ENCODE measurements around the gene SLC51A.
"Not testable (repeated sequence)": the region's sequence is repeated elsewhere in the genome, so short reads cannot be mapped to it uniquely, and the experiment has no call there.

SLC51A gene

DNA sequence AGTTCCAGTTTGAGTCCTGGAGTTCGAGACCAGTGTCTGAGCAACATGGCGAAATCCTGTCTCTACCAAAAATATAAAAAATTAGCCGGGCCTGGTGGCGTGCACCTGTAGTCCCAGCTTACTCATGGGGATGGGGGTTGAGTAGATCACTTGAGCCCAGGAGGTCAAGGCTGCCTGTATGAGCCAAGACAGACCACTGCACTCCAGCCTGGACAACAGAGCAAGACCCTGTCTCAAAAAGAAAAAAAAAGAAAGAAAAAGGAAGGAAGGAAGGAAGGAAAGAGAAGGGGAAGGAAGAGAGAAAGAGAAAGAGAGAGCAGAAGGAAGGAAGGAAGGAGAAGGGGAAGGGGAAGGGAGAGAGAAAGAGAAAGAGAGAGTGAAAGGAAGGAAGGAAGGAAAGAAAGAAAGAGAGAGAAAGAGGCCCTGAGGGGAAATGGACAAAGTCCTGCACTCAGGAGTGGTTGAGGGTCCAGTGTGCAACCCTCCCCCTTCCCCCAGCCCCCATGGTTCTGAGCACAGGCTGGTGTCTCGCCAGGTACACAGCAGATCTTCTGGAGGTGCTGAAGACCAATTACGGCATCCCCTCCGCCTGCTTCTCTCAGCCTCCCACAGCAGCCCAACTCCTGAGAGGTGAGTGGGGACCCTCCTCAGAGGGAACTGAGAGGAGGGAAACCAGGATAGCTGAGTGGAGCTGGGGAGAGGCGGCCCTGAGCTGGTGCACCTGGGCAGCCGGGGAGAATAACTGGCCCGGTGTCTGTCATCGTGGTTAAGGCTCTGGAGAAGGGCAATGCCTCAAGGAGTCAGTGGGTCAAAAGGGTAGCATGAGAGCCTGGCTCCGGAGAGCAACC, 1.2 kb downstream of the SLC51A start:
- DNase-seq: no peak

DNA sequence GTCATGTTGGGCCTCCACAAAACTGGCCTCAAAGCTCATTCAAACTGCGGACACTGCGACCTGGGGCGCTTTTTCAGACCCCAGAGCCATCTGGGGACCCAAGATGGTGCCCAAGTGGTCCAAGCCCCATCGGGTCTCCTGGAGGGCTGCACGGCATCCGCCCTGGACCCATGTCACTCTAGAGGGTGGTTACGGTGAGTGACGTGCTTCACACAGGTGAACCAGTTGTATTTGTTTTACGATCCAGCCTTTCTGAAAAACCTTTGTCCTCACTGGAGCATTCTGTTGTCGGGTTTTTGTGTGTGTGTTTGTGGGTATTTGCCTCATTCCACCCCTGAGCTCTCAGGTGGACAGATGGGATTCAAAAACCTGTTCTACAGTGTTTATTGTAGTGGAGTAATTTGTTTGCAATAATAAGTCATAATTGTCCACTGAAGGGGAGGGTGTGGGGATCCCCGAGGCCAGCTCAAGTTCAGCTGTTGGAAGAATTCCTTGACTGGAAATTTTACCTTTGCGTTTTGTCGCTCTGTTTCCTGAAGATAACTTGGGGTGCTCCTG, 1.9 kb downstream of the SLC51A start:
- DNase-seq: no peak

DNA sequence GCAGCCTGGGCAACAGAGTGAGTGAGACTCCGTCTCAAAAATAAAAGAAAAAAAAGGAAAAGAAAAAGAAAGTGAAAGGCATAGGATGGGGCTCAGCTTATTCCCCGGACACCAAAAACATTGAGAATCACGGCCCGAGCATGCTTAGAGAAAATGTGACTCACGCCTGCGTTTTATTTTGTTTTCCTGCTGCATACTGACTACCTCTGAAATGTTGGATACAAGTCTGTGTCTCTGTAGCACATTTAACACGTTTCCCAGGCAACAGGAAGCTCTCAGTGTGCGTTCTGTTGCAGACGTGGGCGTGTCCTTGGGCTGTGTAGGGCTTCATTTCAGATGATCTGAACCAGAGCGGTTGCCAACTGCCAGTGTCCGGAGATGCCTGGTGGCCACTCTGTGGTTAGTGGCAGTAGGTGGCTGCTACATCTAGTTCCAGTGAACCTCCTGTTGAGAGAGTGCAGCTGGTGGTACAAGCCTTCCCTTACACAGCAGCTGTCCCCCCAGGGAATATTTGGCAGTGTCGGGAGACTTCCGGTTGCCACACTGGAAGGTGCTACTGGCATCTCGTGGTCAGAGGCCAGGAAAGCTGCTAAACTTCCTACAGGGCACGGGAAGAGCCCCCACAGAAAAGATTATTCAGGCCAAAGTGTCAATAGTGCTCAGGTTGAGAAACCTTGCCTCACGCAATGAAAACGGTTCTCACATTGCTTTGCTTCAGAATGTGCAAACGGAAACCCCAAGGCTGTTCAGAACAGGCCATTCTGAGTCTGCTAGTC, 3.0 kb downstream of the SLC51A start:
- DNase-seq: peak; percentile 9

DNA sequence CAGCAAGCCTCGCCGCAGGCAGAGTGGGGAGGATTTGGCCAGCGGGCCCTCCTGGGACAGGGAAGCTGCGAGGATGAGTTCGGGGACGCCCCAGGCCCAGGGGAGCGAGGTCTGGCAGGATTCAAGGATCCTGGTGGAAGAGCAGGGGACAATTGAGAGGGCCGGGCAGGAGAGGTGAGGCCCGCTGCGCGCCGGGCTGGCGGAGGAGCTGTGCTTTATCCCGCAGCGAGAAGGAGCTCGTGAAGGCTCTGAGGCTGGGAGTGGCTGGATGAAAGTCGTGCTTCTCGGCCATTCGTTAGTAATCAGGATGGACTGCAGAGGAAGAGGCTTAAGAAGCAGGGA, 3.6 kb downstream of the SLC51A start:
- no peak for DNase-seq

DNA sequence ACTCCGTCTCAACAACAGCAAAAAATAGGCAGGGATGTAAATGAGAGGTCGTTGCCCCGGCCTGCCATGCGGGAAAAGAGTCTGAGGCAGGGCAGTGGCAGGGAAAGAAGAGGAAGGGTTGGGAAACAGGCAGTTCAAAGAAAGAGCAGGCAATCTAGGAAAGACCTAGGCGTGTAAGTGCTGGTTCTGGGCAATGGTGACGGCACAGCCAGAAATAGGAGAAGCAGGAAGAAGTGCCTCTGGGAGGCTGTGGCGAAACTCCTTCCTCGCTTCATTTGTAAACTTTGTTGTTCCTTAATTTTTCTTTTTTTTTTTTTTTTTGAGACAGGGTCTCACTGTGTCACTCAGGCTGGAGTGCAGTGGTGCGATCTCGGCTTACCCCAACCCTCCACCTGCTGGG, 4.3 kb downstream of the SLC51A start:
- DNase-seq: no peak

DNA sequence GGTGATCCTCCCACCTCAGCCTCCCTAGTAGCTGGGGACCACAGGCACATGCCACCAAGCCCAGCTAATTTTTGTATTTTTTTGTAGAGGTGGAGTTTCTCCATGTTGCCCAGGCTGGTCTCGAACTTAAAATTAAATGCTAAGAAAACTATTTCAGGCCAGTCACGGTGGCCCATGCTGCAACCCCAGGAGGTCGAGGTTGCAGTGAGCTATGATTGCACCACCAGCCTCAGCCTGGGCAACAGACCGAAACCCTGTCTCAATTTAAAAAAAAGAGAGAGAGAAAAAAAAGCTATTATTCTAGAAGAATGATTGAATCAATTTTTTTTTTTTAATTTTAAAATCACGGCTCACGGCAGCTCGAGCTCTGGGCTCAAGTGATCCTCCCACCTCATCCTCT, 4.7 kb downstream of the SLC51A start:
- DNase-seq: no peak

DNA sequence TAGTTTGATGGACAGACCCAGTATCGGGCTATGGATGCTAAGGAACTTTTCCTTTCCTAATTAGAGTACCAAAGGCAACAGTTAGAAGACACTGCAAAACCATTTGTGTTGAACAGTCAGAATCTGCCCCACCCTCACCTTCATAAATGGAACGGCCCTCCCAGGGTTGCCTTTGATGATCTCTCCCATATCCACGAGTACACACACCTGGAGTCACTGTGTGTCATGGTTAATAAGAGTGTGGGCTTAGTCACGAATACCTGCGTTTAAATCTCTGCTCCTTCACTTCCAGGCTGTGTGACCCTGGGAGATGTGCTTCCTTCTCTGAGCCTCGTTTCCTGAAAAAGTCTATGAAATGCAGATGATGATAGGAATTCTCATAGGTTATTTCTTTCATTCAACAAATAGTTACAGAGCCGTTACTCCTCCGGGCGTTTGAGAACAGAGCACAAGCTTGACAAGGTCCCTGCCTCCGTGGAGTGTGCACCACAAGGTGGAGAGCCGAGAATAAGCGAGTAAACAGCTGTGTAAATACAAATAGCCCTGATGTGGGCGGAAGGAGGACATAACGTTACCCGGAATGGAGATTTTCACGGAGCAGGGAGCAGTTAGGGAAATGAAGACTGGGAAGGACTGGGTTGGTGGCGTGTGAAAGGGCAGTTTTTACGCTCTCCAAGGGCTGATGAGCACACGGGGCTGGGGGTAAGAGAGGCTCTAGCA, 6.7 kb downstream of the SLC51A start:
- DNase-seq: no peak

DNA sequence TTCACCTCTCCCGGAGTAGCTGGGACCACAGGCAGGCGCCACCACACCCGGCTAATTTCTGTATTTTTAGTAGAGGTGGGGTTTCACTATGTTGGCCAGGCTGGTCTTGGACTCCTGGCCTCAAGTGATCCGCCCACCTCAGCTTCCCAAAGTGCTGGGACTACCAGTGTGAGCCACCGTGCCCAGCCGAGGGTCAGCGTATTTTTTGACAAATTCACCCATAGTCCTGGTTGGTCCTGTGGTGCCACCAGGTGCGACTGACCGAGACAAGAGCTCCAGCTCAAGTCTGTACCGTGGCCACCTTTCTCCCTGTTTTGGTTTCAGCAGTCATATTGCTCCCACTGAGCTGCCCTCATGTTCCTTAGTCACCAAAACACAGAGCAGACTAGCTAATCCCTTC, 8.8 kb downstream of the SLC51A start:
- DNase-seq: no peak

DNA sequence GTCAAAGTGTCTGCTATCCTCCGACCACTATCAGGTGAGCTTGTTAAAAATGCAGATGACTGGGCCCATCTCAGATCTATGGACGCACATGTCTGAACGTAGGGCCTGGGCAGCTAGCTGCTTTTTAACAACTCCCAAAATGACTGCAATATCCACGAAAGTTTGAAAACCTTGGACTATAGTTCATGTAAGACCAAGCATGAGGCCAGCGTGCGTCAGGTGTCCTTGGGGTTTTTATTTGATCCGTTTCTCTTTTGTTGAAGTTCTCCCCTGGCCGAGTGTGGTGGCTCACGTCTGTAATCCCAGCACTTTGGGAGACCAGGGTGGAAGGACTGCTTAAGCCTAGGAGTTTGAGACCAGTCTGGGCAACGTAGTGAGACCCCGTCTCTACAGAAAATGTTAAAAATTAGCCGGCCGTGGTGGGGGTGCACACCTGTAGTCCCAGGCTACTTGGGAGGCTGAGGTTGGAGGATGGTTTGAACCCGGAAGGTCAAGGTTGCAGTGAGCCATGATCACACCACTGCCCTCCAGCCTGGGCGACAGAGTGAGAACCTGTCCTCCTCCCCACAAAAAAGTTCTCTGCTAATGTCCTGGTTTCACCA, 9.5 kb downstream of the SLC51A start:
- no peak for DNase-seq

DNA sequence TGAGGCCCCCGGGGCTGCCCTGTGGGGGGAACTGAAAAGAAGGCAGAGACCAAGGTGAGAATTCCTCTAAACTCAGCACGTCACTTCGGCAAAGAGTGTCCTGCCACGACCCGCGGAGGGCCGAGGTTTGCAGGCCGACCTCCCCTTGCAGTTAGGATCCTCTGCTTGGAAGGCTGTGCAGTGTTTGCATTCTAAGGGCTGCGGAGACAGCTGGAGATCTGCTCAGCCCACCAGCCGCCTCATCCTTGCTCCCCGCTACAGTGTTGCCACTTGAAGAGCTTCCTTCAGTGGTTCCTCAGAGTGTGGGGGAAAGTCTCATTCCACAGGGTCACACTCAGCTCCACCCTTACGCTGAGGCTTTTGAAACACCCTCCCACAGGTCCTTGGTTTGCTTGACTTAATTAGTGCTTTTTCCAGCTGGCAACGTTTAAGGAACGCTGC, 10.8 kb downstream of the SLC51A start:
- no peak for DNase-seq

DNA sequence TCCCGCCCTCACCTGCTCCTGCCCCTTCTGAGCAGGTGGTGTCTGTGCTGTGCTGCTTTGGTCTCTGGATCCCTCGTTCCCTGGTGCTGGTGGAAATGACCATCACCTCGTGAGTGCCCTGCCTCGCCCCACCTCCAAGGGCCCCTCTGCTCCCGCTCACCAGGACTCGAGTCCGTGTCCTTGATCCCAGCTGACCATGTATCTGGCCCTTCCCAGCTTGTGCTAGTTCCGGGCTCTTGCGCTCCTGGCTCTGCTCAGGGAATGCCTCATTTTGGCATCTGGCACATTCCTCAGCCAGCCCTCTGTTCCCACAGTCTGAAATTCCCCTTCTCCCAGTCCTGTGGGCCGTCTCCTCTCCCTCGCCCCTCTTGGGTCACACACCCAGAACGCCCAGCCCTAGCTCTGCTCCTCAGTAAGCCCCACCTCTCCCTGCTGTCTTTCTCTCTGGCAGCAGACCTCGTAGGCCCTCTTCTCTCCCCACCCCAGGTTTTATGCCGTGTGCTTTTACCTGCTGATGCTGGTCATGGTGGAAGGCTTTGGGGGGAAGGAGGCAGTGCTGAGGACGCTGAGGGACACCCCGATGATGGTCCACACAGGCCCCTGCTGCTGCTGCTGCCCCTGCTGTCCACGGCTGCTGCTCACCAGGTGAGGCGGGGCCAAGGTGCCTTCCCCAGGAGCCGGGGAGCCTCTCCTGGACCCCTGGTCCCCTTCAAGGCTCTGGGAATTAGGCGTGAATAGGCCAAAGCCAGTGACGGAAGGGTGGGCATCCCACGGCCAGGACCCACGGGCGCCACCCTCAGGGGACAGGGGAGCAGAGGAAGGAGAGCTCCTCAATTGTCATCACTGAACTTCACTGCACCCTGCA, 11.5 kb downstream of the SLC51A start:
- no peak for DNase-seq

DNA sequence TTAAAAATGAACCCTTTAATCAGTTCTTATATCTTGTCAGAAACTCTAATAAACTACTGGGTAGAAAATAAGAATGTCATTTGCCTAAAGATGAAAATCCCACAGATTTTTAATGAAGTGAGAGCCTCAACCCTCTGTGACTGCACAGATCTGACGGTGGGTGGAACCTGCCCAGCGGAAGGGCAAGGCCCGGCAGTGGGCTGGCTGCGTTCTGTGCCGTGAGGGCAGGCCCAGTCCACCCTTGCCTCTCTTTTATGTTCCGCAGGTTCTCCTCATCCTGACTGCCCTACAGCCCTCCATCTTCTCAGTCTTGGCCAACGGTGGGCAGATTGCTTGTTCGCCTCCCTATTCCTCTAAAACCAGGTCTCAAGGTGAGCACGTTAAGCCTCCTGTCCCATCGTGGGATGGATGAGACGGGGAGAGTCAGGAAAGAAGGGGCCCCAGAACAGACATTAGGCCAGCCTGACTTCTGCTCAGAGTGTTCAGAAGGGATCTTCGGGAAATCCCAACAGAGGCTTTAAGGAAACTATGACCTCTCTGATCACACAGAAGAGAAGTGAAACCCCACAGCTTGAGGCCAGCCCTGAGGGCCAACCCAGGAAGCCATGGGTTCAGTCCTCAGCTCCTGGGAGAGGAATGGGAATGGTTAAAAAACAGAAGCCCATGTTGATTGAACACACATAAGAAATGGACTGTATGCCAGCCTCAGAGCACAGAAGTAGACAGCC, 16.0 kb downstream of the SLC51A start:
- DNase-seq: no peak

DNA sequence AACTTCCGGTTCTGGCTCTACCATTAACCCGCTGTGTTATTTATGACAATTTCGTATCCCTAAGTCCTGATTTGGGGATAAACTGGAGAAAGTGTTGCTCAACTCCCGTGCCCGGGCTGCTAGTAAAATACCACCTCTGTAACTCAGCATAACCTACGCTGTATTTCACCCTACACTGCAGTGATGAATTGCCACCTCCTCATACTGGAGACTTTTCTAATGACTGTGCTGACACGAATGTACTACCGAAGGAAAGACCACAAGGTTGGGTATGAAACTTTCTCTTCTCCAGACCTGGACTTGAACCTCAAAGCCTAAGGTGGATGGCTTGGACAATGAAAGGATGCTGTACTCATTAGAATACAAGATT, 16.5 kb downstream of the SLC51A start:
- DNase-seq: no peak

DNA sequence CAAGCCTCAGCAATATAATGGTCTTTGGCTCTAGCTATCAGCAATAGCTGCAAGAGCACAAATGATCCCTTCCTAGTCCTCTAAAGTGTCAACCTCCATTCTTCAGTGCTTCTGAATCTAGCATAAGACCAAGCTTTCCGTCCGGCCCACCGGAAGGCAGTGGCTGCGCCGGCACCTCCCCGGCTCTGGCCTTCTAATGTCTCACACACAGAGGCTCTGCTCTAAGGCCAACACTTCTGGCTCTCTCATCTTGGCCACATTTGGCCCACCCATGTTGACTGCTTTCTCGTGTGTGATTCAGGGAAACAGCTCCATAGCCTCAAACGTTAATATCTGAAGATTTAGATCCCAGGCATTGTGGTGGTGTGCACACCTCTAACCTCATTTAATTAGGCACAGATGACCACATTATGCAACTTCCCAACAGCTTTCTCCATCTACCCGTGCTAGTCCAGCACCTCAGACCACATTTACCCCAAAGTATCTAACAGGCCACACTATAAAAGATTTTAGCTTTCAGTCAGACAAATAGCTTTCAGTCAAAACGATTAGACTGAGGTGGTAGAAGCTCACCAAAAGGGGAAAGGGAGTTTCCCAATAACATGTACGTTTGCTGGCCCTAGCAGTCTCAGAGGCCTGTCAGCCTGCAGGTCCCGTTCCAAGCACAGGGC, 19.3 kb downstream of the SLC51A start:
- DNase-seq: no peak

DNA sequence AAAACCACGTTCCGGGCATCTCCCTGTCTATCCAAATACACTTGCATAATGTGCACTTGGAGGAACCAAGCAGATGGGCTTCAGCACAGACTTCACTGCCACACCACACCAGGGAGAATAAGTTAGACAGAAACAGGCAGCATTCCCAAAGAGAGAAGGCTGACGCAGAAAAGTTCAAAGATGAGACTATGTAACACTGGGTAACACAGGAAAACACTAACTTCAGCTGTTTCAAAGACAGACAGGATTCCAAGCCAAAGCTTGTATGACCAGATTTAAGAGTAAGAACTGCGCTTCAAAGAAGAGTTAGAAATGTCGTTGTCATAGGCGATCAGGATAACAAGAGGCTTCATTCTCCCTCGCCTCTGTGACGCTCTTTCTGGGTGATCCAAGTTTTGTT, 19.9 kb downstream of the SLC51A start:
- DNase-seq: no peak

DNA sequence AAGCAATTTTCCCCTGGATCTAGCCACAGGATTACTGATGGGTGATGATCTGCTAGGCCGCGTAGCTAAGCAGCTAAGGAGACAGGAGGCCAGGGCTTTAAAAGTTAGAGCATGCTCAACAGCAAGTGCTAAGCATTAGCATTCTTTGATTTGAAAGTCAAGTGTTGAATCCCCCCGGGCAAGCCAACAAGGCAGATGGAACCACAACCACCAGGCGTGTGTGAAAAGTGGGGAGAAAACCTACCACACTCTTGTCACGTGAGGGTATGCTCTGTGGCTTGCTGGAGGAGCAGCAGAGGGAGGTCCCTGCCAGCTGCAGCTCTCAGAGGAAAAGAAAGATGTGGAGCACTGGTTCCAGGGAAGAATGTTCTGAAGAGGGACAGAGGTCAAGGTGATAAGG, 20.9 kb downstream of the SLC51A start:
- no peak for DNase-seq

DNA sequence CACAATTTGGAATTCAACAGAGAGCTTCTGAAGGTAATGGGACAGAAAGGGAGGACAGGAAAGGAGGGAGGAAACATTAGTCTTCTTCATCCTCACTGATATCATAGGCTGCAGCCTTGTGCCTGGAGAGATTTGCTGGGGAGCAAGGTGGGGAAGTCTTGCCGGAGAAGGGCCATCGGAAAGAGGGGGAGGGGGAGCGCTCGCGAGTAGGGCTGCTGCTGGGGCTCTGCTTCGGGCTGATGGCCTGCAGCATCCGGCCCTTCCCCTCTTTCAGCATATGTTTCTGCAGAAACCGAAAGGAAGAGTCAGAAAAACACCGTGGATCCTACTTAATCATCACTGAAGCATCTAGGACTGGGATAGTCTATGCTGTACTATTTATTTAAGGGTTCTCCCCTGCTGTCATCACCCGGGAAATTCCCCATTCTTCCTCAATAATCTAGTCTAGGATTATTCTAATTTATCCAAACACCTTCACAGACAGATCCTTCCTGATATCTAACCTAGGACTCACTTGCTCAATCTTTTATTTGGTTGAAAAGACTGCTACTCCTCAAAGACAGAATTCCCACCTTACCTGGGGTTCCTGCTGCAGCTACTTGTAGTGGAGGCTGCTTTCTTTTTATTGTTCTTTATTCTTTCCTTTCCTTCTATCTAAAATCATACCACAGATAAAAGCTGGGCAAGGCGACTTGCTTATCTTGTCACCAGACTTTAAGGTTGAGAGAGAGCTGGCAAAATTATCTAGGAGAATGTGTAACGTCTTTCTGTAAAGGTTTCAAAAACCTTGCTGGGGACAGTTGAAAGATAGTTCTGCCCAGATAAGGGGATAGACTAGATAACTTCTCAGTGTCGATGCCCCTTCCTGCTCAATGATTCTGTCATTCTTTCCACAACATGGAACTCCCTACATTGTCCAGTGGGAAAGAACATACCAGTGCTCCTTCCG, 22.6 kb downstream of the SLC51A start:
- no peak for DNase-seq

DNA sequence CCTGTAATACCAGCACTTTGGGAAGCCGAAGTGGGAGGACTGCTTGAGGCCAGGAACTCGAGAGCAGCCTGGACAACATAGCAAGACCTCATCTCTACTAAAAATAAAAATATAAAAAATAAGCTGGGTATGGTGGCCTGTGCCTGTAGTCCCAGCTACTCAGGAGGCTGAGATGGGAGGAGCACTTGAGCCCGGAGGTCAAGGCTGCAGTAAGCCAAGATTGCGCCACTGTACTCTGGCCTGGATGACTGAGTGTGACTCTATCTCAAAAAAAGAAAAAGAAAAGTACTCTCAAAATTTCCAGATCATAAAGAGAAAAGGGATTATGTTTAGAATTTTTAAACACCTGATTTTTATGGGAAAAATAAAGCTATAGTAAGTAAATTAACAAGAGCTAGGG, 24.1 kb downstream of the SLC51A start:
- no peak for DNase-seq

DNA sequence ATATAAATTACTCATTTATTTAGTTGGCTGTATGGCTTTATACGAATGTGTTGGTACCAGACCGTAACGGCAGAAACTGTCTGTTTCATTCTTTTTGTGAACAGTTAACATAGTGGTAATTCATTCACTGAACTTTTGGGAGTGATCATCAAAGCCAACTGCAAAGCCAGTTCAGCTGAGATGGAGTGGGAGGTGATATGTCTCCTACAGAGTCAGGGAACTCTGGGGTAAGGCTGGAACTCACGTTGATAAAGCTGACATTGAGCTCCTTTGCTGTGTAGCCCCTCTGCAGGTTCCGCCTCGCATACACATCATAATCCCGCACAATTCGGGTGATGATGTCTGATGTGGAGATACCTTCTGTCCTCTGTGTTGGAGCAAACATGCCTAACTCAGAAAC, 25.4 kb downstream of the SLC51A start:
- no peak for DNase-seq

DNA sequence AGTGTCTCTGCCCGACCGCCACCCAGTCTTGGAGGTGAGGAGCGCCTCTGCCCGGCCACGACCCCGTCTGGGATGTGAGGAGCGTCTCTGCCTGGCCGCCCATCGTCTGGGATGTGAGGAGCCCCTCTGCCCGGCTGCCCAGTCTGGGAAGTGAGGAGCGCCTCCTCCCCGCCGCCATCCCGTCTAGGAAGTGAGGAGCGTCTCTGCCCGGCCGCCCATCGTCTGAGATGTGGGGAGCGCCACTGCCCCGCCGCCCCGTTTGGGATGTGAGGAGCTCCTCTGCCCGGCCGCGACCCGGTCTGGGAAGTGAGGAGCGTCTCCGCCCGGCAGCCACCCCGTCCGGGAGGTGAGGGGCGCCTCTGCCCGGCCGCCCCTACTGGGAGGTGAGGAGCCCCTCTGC, 27.8 kb downstream of the SLC51A start:
- not testable (repeated sequence) for DNase-seq

All from T1000 (cell line).